Measurements from ENCODE around the gene NHP2.

DNA sequence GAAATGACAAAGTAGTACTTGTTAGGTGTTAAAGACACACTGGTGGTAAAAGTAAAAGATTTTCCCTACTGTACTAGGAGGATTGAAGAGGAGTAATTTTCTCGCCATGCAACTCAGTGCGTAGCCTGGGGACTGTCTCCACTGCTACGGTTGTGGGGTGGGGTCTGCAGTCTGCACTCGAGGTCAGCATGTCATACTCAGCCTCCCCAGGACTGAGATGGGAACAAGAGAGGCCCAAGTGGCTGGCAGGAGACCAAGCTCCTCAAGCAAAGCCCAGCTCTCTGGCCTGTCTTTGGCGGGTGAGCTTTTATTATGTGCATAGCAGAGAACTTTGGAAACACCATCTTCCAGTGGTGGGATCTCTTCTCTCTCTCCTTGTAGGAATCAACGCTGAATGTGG, 10.4 kb downstream of the NHP2 start:
- TF ChIP-seq CTCF (IDR thresholded peaks at IDR 0.05; ENCODE audit: low read depth, low read length) (no peak), EZH2phosphoT487 (IDR thresholded peaks at IDR 0.05; ENCODE audit: low read depth) (no peak)
